Neural crest cell (in vitro differentiated cells): ENCODE measurements around the gene SORCS2. TPM values are rescaled to one million over a fixed set of nuclear protein-coding genes. Genes with fewer than 3 reads are reported as not detected.

Experiments
- DNase-seq: peaks from one replicate; pipeline ENCODE4 v3.0.0; 2021; ENCODE audit warnings: low read depth, mixed read lengths, low spot score
- H3K27ac Mint-ChIP-seq: one replicate; pipeline ENCODE4 v1.8.0; 2021; ENCODE audit warnings: mild to moderate bottlenecking, mixed read lengths; ENCODE audit not compliant: unreplicated experiment
- H3K27me3 Mint-ChIP-seq: 2 replicates; pipeline ENCODE4 v1.8.0; 2021; ENCODE audit warnings: low read depth, mild to moderate bottlenecking, mixed read lengths
- H3K36me3 Mint-ChIP-seq: 2 replicates; pipeline ENCODE4 v1.8.0; 2021; ENCODE audit warnings: low read depth, mild to moderate bottlenecking, mixed read lengths
- H3K4me1 Mint-ChIP-seq: 2 replicates; pipeline ENCODE4 v1.8.0; 2021; ENCODE audit warnings: mixed read lengths
- H3K4me3 Mint-ChIP-seq: one replicate; pipeline ENCODE4 v1.8.0; 2021; ENCODE audit warnings: mild to moderate bottlenecking, mixed read lengths
- H3K9me3 Mint-ChIP-seq: 2 replicates; pipeline ENCODE4 v1.8.0; 2021; ENCODE audit warnings: mixed read lengths
- CTCF ChIP-seq: fragments of 200-600 bp; sonication (generic); conservative IDR thresholded peaks from 2 replicates; pipeline ENCODE4 v1.5.0; 2021; ENCODE audit warnings: antibody characterized with exemption, mild to moderate bottlenecking
- total RNA-seq: library from RNA; stranded (reverse); gene quantifications from 2 replicates; pipeline ENCODE4 v1.2.1, GENCODE V29; 2021

Gene SORCS2
- total RNA-seq, 1 donor from 2014 or later, result 1.1 TPM

- Mint-ChIP-seq H3K4me1 (peaks cover 5% of the 10 kb centered on the region), H3K36me3 (no peaks in the 10 kb centered on the region), H3K27me3 (peaks cover 17% of the 10 kb centered on the region), H3K4me3 (no peak overlapping the region), H3K27ac (no peak overlapping the region), H3K9me3 (peaks cover 2% of the 10 kb centered on the region)
- no peak for TF ChIP-seq CTCF
- DNase-seq, result no peak
Observed at GRCh38 chr4:7620814-7621176, 428.5 kb downstream of the SORCS2 start.

- H3K27me3 Mint-ChIP-seq, result peaks cover 12% of the 10 kb centered on the region
- TF ChIP-seq CTCF, result no peak
- H3K27ac Mint-ChIP-seq, result peak overlapping the region; percentile 1
- H3K4me1 Mint-ChIP-seq, result peaks cover 5% of the 10 kb centered on the region
- no peak overlapping the region for H3K4me3 Mint-ChIP-seq
- no peak for DNase-seq
- peaks cover 2% of the 10 kb centered on the region for H3K9me3 Mint-ChIP-seq
- no peaks in the 10 kb centered on the region for H3K36me3 Mint-ChIP-seq
Observed at GRCh38 chr4:7621252-7622035, 429.1 kb downstream of the SORCS2 start.

GRCh38 chr4:7622371-7622770 is 430.0 kb downstream of the SORCS2 start:
- Mint-ChIP-seq H3K36me3 (no peaks in the 10 kb centered on the region), H3K27ac (no peak overlapping the region), H3K4me3 (no peak overlapping the region), H3K4me1 (peaks cover 5% of the 10 kb centered on the region), H3K9me3 (no peaks in the 10 kb centered on the region), H3K27me3 (peaks cover 8% of the 10 kb centered on the region)
- no peak for TF ChIP-seq CTCF
- no peak for DNase-seq

GRCh38 chr4:7623468-7623867 is 431.1 kb downstream of the SORCS2 start:
- Mint-ChIP-seq H3K4me1 (peaks cover 7% of the 10 kb centered on the region), H3K9me3 (no peaks in the 10 kb centered on the region), H3K27ac (no peak overlapping the region)

GRCh38 chr4:7624396-7624980 is 432.1 kb downstream of the SORCS2 start:
- Mint-ChIP-seq H3K27me3 (peaks cover 4% of the 10 kb centered on the region), H3K9me3 (no peaks in the 10 kb centered on the region), H3K4me1 (peaks cover 9% of the 10 kb centered on the region), H3K4me3 (no peak overlapping the region), H3K27ac (no peak overlapping the region), H3K36me3 (no peaks in the 10 kb centered on the region)
- no peak for DNase-seq
- no peak for TF ChIP-seq CTCF

More at GRCh38 chr4:7623468-7623867, 431.1 kb downstream of the SORCS2 start:
- DNase-seq, result no peak
- no peak for TF ChIP-seq CTCF
- H3K27me3 Mint-ChIP-seq, result peaks cover 6% of the 10 kb centered on the region
- no peaks in the 10 kb centered on the region for H3K36me3 Mint-ChIP-seq
- H3K4me3 Mint-ChIP-seq, result no peak overlapping the region
